Measurements from ENCODE around the gene SLC9A8. TPM values are rescaled to one million over a fixed set of nuclear protein-coding genes. Genes with fewer than 3 reads are reported as not detected.
A peak's percentile ranks its signal among the peaks of the same experiment; 100 is the strongest.

SLC9A8 gene
- total and polyA plus RNA-seq, 7 donors = 6.1 to 19.4 (median 10.6) TPM

GRCh38 chr20:49908258-49908565 is 95.6 kb downstream of the SLC9A8 start:
- Histone ChIP-seq H3K9me3 (no peaks in the 10 kb centered on the region), H3K27me3 (ENCODE audit: insufficient read depth in 3 of 3, low read length in 2 of 3) (no peaks in the 10 kb centered on the region), H3K36me3 (ENCODE audit: insufficient read depth in 1 of 2, low read depth in 1 of 2) (peaks cover 4 to 59% of the 10 kb centered on the region in 2 donors), H3K27ac (peak overlapping the region; percentile 95), H3K4me1 (peaks cover 40% of the 10 kb centered on the region), H3K4me3 (no peak overlapping the region)
- DNase-seq (no peak), ATAC-seq (no peak)
- intact Hi-C loops (cut with DNase I) = no loop called here
- no peak for TF ChIP-seq CTCF (IDR thresholded peaks at IDR 0.05)
- 94 to 97% (median 95%) methylated on average over 11 of the region's 11 CpGs for WGBS, 3 donors

- intact Hi-C loops (cut with DNase I) = no loop called here
- H3K27ac ChIP-seq = peak overlapping the region; percentile 95
- ATAC-seq (peak; percentile 89 to 93 (median 92)), DNase-seq (peak; percentile 63 to 87)
- 29 to 40% (median 31%) methylated on average over 28 of the region's 28 CpGs for WGBS, 3 donors
- no peaks in the 10 kb centered on the region for H3K27me3 ChIP-seq (ENCODE audit: insufficient read depth in 3 of 3, low read length in 2 of 3)
- peaks cover 4 to 45% of the 10 kb centered on the region in 2 donors for H3K36me3 ChIP-seq (ENCODE audit: insufficient read depth in 1 of 2, low read depth in 1 of 2)
- TF ChIP-seq CTCF (IDR thresholded peaks at IDR 0.05) = peak; percentile 57
- H3K4me1 ChIP-seq = peaks cover 54% of the 10 kb centered on the region
- peak overlapping the region; percentile 56 for H3K4me3 ChIP-seq
- no peaks in the 10 kb centered on the region for H3K9me3 ChIP-seq
These were observed 97.1 kb downstream of the SLC9A8 start for GRCh38 chr20:49909499-49910339.

GRCh38 chr20:49910340-49910706 is 97.7 kb downstream of the SLC9A8 start:
- Histone ChIP-seq H3K4me1 (peaks cover 54% of the 10 kb centered on the region), H3K27ac (peak overlapping the region; percentile 95), H3K4me3 (peak overlapping the region; percentile 56), H3K27me3 (ENCODE audit: insufficient read depth in 3 of 3, low read length in 2 of 3) (no peaks in the 10 kb centered on the region), H3K36me3 (ENCODE audit: insufficient read depth in 1 of 2, low read depth in 1 of 2) (peaks cover 3 to 39% of the 10 kb centered on the region in 2 donors), H3K9me3 (no peaks in the 10 kb centered on the region)
- no peak for TF ChIP-seq CTCF (IDR thresholded peaks at IDR 0.05)
- peak in 1 of 4 donors; percentile 7 for ATAC-seq
- intact Hi-C loops (cut with DNase I) = no loop called here
- 15 to 53% (median 23%) methylated on average over 4 of the region's 4 CpGs for WGBS, 3 donors
- no peak for DNase-seq

- 70 to 76% (median 71%) methylated on average over 16 of the region's 16 CpGs for WGBS, 3 donors
- H3K4me1 ChIP-seq = peaks cover 54% of the 10 kb centered on the region
- H3K27ac ChIP-seq = no peak overlapping the region
- peak overlapping the region; percentile 92 for H3K4me3 ChIP-seq
- no peak for TF ChIP-seq CTCF (IDR thresholded peaks at IDR 0.05)
- peaks cover 0 to 7% of the 10 kb centered on the region in 2 donors for H3K36me3 ChIP-seq (ENCODE audit: insufficient read depth in 1 of 2, low read depth in 1 of 2)
- ATAC-seq = no peak
- intact Hi-C loops (cut with DNase I) = no loop called here
- no peaks in the 10 kb centered on the region for H3K9me3 ChIP-seq
- no peaks in the 10 kb centered on the region for H3K27me3 ChIP-seq (ENCODE audit: insufficient read depth in 3 of 3, low read length in 2 of 3)
- no peak for DNase-seq
These were observed 100.9 kb downstream of the SLC9A8 start for GRCh38 chr20:49913399-49914047.
